ENCODE data around the gene CEP95. TPM values are rescaled to one million over a fixed set of nuclear protein-coding genes. Genes with fewer than 3 reads are reported as not detected.

The CEP95 gene
- total and polyA plus RNA-seq, 11 donors: 9.4 to 25.1 (median 13.1) TPM

GRCh38 chr17:64546716-64547115 lies 39.9 kb downstream of the CEP95 start:
- H3K4me3 ChIP-seq: no peak overlapping the region
- H3K27me3 ChIP-seq: no peaks in the 10 kb centered on the region
- H3K36me3 ChIP-seq: peaks cover 0 to 100% (median 95%) of the 10 kb centered on the region in 9 donors
- no peaks in the 10 kb centered on the region for H3K4me1 ChIP-seq
- TF ChIP-seq, protein P1, sequence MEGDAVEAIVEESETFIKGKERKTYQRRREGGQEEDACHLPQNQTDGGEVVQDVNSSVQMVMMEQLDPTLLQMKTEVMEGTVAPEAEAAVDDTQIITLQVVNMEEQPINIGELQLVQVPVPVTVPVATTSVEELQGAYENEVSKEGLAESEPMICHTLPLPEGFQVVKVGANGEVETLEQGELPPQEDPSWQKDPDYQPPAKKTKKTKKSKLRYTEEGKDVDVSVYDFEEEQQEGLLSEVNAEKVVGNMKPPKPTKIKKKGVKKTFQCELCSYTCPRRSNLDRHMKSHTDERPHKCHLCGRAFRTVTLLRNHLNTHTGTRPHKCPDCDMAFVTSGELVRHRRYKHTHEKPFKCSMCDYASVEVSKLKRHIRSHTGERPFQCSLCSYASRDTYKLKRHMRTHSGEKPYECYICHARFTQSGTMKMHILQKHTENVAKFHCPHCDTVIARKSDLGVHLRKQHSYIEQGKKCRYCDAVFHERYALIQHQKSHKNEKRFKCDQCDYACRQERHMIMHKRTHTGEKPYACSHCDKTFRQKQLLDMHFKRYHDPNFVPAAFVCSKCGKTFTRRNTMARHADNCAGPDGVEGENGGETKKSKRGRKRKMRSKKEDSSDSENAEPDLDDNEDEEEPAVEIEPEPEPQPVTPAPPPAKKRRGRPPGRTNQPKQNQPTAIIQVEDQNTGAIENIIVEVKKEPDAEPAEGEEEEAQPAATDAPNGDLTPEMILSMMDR (IDR thresholded peaks at IDR 0.05): no peak
- TF ChIP-seq POLR2A (IDR thresholded peaks at IDR 0.05): no peak
- intact Hi-C loops (cut with DNase I): no loop called here
- ATAC-seq (no peak), DNase-seq (no peak)
- no peaks in the 10 kb centered on the region for H3K9me3 ChIP-seq
- 84 to 93% (median 86%) methylated on average over 7 of the region's 7 CpGs for WGBS, 4 donors
- H3K27ac ChIP-seq: no peak overlapping the region

DNA sequence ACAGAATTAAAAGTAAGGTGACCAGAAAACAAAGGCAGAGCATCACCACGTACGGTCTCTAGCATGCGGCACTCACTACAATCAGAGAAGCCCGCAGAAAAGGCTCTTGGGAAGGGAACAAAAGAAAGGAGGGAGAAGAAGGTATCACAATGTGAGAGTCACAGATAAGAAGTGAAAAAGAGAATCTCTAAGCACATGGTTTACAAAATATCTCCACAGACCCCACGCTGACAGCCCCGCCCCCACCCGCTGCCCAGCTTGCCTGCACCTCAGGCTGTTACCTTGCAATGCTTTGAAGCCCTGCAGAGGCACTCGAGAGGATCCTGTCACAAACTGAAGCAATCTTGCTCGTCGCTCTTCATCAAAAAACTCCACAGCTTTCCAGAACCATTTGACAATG lies 40.5 kb downstream of the CEP95 start:
- ATAC-seq: no peak

GRCh38 chr17:64551461-64551860 lies 44.7 kb downstream of the CEP95 start:
- Histone ChIP-seq H3K27me3 (no peaks in the 10 kb centered on the region), H3K36me3 (peaks cover 0 to 100% (median 95%) of the 10 kb centered on the region in 9 donors), H3K27ac (no peak overlapping the region), H3K9me3 (no peaks in the 10 kb centered on the region), H3K4me3 (no peak overlapping the region), H3K4me1 (no peaks in the 10 kb centered on the region)
- intact Hi-C loops (cut with DNase I): loop anchor here in 1 of 10 donors (10.0 kb wide), 1 partner anchor 93 kb away; no protein-coding TSS in a partner anchor
- 85 to 91% (median 89%) methylated on average over 5 of the region's 5 CpGs for WGBS, 4 donors
- TF ChIP-seq POLR2A (IDR thresholded peaks at IDR 0.05): no peak
- TF ChIP-seq, protein P1 (IDR thresholded peaks at IDR 0.05): no peak
- no peak for DNase-seq
- no peak for ATAC-seq

More for the DNA sequence above, 40.5 kb downstream of the CEP95 start:
- H3K36me3 ChIP-seq: peaks cover 0 to 100% (median 95%) of the 10 kb centered on the region in 9 donors
- no peaks in the 10 kb centered on the region for H3K9me3 ChIP-seq
- H3K27ac ChIP-seq: no peak overlapping the region
- intact Hi-C loops (cut with DNase I): no loop called here
- WGBS, 4 donors: 80 to 89% (median 83%) methylated on average over 10 of the region's 10 CpGs
- no peak for TF ChIP-seq POLR2A (IDR thresholded peaks at IDR 0.05)
- TF ChIP-seq, protein P1 (IDR thresholded peaks at IDR 0.05): no peak
- H3K4me3 ChIP-seq: no peak overlapping the region
- H3K27me3 ChIP-seq: no peaks in the 10 kb centered on the region
- no peak for DNase-seq
- no peaks in the 10 kb centered on the region for H3K4me1 ChIP-seq

GRCh38 chr17:64554028-64554637 lies 47.4 kb downstream of the CEP95 start:
- intact Hi-C loops (cut with DNase I): loop anchor here in 1 of 10 donors (10.0 kb wide), 1 partner anchor 91 kb away; no protein-coding TSS in a partner anchor
- peaks cover 0 to 100% (median 85%) of the 10 kb centered on the region in 9 donors for H3K36me3 ChIP-seq
- H3K27ac ChIP-seq: no peak overlapping the region
- DNase-seq (no peak), ATAC-seq (no peak)
- H3K4me1 ChIP-seq: no peaks in the 10 kb centered on the region
- no peaks in the 10 kb centered on the region for H3K9me3 ChIP-seq
- TF ChIP-seq, protein P1 (IDR thresholded peaks at IDR 0.05): no peak
- no peak for TF ChIP-seq POLR2A (IDR thresholded peaks at IDR 0.05)
- no peaks in the 10 kb centered on the region for H3K27me3 ChIP-seq
- H3K4me3 ChIP-seq: no peak overlapping the region

All from heart left ventricle (tissue), 16 donors.